Measurements from ENCODE around the gene MAT2A. TPM values are rescaled to one million over a fixed set of nuclear protein-coding genes. Genes with fewer than 3 reads are reported as not detected.
A peak's percentile ranks its signal among the peaks of the same experiment; 100 is the strongest.
"Not testable (repeated sequence)": the region's sequence is repeated elsewhere in the genome, so short reads cannot be mapped to it uniquely, and the experiment has no call there.

MAT2A gene
- total and polyA plus RNA-seq, 9 of the 15 experiments (the other 6 are each of a cell fraction or from before 2014, with no cell fraction given) = 130 to 1,027 (median 240) TPM

GRCh38 chr2:85544915-85545779, 6.2 kb downstream of the MAT2A start:
- Histone ChIP-seq H3K4me1 (replicated peaks in 1 of 2; ENCODE audit: control insufficient read depth in 2 of 2, insufficient read depth in 2 of 2, low read length in 2 of 2) (peaks cover 0 to 22% of the 10 kb centered on the region in 2 experiments; a peak in 3 of 5 replicates), H4K20me1 (replicated peaks; ENCODE audit: control insufficient read depth, insufficient read depth, low read length) (peaks cover 35% of the 10 kb centered on the region), H3K79me2 (ENCODE audit: control insufficient read depth, insufficient read depth, low read length) (peaks cover 33% of the 10 kb centered on the region), H3K36me3 (ENCODE audit: control insufficient read depth, insufficient read depth, low read length) (peaks cover 72% of the 10 kb centered on the region)
- H3K4me3 ChIP-seq; in situ Hi-C loops (cut with MboI); DNase-seq (ENCODE audit: extremely low read depth in 1 of 4, low spot score in 3 of 4); H3K27ac ChIP-seq (ENCODE audit: extremely low read depth, low read depth, low read length); H3K9ac ChIP-seq (ENCODE audit: insufficient read depth in 1 of 2, low read depth in 2 of 2, low read length in 2 of 2); BruUV-seq (replicated peaks); H3K9me3 ChIP-seq (replicated peaks; ENCODE audit: control insufficient read depth, insufficient read depth, low read depth, low read length); CTCF ChIA-PET (ENCODE audit: low intra/inter-chr PET ratio); H3K27me3 ChIP-seq (ENCODE audit: control insufficient read depth in 2 of 2, insufficient read depth in 2 of 2, low read length in 2 of 2); intact Hi-C loops (cut with micrococcal nuclease); H3K9me1 ChIP-seq (ENCODE audit: control insufficient read depth, insufficient read depth, low read length); FAIRE-seq; H2AFZ ChIP-seq (ENCODE audit: low read depth, low read length); H3K4me2 ChIP-seq (ENCODE audit: insufficient read depth, low read length); TF ChIP-seq MYNN (CRISPR knock-in tag; IDR thresholded peaks at IDR 0.05): not testable (repeated sequence)
- 70% methylated on average over 3 of the region's 5 CpGs for WGBS (ENCODE audit: insufficient coverage, low coverage, missing lambda C conversion rate)
- peak; percentile 15 for ATAC-seq
- TF ChIP-seq MYNN (IDR thresholded peaks at IDR 0.05) (0 out of 2 replicates have a peak, but pooled peaks have one; percentile 27), ZFPM2 (CRISPR knock-in tag; IDR thresholded peaks at IDR 0.05) (0 out of 2 replicates have a peak, but pooled peaks have one; percentile 14), POLR2AphosphoS5 (IDR thresholded peaks at IDR 0.05; ENCODE audit: control insufficient read depth, insufficient read depth, low read depth, low read length) (peak; percentile 7; the same call in 1 of the 2 replicates), ZFX (CRISPR knock-in tag; IDR thresholded peaks at IDR 0.05) (peak; percentile 15; the same call in 1 of the 2 replicates), ELK3 (CRISPR knock-in tag; IDR thresholded peaks at IDR 0.05) (0 out of 2 replicates have a peak, but pooled peaks have one; percentile 39), SIN3A (IDR thresholded peaks at IDR 0.05; ENCODE audit: borderline replicate concordance in 2 of 2, control insufficient read depth in 1 of 2, low read depth in 2 of 2, low read length in 2 of 2) (0 out of 4 replicates have a peak, but pooled peaks of 1 of the 2 experiments have one; percentile 71), ZNF717 (CRISPR knock-in tag; IDR thresholded peaks at IDR 0.05) (peak; percentile 62; the same call in 1 of the 2 replicates), MEF2A (IDR thresholded peaks at IDR 0.05; ENCODE audit: control insufficient read depth, low read depth, low read length) (0 out of 2 replicates have a peak, but pooled peaks have one; percentile 17), ILF3 (IDR thresholded peaks at IDR 0.05; ENCODE audit: borderline replicate concordance) (peak; percentile 50), DNMT1 (IDR thresholded peaks at IDR 0.05) (0 out of 2 replicates have a peak, but pooled peaks have one; percentile 12), THRAP3 (IDR thresholded peaks at IDR 0.05; ENCODE audit: borderline replicate concordance) (peak; percentile 23; the same call in 1 of the 2 replicates), PML (IDR thresholded peaks at IDR 0.05; ENCODE audit: low read length) (0 out of 2 replicates have a peak, but pooled peaks have one; percentile 9)
- TF ChIP-seq, protein P1, sequence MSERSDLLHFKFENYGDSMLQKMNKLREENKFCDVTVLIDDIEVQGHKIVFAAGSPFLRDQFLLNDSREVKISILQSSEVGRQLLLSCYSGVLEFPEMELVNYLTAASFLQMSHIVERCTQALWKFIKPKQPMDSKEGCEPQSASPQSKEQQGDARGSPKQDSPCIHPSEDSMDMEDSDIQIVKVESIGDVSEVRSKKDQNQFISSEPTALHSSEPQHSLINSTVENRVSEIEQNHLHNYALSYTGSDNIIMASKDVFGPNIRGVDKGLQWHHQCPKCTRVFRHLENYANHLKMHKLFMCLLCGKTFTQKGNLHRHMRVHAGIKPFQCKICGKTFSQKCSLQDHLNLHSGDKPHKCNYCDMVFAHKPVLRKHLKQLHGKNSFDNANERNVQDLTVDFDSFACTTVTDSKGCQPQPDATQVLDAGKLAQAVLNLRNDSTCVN (CRISPR knock-in tag; IDR thresholded peaks at IDR 0.05) = 0 out of 2 replicates have a peak, but pooled peaks have one; percentile 44
- POLR2A ChIA-PET = interaction anchor here (0.6 to 24.3 kb wide), 18 partner anchors 10 to 264 kb away, joined by 3 to 1576 read pairs (median 5); partner anchors contain the start of genes CAPG, GGCX, RNF181 and SH2D6

All from K562 (cell line).